ENCODE results near the gene NID2.

Gene NID2

DNA sequence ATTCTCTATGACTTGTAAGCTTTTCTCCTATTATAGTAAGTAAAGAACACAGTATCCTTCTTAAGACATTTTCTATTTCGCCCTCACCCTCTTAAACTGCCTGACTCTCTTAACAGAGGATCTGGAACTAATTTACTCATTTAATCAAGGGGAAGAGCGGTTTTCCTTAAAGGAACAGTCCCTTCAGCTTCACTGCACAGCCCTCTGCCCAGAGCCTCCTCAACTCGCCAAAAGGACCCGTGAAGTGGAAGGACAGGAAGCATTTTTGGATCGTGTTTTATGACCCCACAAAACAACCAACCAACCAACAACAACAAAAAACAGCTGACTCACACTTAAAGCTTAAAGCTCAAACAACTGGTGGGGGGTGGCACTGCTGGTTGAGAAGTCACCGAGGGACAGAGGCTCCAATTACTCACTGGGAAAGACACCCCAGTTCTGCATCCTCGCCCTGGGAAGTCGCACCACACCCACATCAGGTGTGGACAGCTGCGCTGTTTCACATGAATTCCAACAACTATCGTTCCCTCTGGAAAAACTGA, 35.7 kb downstream of the NID2 start:
- ATAC-seq: peak; percentile 89
- TF ChIP-seq TOX (CRISPR knock-in tag; IDR thresholded peaks at IDR 0.05; ENCODE audit: borderline replicate concordance) (no peak), ESRRG (CRISPR knock-in tag; IDR thresholded peaks at IDR 0.05) (no peak), CSDC2 (CRISPR knock-in tag; IDR thresholded peaks at IDR 0.05) (no peak), OSR1 (CRISPR knock-in tag; IDR thresholded peaks at IDR 0.05) (no peak), ZNF8 (CRISPR knock-in tag; IDR thresholded peaks at IDR 0.05) (no peak), GLIS3 (CRISPR knock-in tag; IDR thresholded peaks at IDR 0.05) (no peak), ZNF70 (CRISPR knock-in tag; IDR thresholded peaks at IDR 0.05) (no peak), ISL1 (CRISPR knock-in tag; IDR thresholded peaks at IDR 0.05) (no peak)
- TF ChIP-seq, protein P1, sequence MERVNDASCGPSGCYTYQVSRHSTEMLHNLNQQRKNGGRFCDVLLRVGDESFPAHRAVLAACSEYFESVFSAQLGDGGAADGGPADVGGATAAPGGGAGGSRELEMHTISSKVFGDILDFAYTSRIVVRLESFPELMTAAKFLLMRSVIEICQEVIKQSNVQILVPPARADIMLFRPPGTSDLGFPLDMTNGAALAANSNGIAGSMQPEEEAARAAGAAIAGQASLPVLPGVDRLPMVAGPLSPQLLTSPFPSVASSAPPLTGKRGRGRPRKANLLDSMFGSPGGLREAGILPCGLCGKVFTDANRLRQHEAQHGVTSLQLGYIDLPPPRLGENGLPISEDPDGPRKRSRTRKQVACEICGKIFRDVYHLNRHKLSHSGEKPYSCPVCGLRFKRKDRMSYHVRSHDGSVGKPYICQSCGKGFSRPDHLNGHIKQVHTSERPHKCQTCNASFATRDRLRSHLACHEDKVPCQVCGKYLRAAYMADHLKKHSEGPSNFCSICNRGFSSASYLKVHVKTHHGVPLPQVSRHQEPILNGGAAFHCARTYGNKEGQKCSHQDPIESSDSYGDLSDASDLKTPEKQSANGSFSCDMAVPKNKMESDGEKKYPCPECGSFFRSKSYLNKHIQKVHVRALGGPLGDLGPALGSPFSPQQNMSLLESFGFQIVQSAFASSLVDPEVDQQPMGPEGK (CRISPR knock-in tag; IDR thresholded peaks at IDR 0.05; ENCODE audit: borderline replicate concordance): no peak
- TF ChIP-seq, protein P2, sequence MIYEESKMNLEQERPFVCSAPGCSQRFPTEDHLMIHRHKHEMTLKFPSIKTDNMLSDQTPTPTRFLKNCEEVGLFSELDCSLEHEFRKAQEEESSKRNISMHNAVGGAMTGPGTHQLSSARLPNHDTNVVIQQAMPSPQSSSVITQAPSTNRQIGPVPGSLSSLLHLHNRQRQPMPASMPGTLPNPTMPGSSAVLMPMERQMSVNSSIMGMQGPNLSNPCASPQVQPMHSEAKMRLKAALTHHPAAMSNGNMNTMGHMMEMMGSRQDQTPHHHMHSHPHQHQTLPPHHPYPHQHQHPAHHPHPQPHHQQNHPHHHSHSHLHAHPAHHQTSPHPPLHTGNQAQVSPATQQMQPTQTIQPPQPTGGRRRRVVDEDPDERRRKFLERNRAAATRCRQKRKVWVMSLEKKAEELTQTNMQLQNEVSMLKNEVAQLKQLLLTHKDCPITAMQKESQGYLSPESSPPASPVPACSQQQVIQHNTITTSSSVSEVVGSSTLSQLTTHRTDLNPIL (CRISPR knock-in tag; IDR thresholded peaks at IDR 0.05; ENCODE audit: low read depth): no peak
- TF ChIP-seq, protein P3, sequence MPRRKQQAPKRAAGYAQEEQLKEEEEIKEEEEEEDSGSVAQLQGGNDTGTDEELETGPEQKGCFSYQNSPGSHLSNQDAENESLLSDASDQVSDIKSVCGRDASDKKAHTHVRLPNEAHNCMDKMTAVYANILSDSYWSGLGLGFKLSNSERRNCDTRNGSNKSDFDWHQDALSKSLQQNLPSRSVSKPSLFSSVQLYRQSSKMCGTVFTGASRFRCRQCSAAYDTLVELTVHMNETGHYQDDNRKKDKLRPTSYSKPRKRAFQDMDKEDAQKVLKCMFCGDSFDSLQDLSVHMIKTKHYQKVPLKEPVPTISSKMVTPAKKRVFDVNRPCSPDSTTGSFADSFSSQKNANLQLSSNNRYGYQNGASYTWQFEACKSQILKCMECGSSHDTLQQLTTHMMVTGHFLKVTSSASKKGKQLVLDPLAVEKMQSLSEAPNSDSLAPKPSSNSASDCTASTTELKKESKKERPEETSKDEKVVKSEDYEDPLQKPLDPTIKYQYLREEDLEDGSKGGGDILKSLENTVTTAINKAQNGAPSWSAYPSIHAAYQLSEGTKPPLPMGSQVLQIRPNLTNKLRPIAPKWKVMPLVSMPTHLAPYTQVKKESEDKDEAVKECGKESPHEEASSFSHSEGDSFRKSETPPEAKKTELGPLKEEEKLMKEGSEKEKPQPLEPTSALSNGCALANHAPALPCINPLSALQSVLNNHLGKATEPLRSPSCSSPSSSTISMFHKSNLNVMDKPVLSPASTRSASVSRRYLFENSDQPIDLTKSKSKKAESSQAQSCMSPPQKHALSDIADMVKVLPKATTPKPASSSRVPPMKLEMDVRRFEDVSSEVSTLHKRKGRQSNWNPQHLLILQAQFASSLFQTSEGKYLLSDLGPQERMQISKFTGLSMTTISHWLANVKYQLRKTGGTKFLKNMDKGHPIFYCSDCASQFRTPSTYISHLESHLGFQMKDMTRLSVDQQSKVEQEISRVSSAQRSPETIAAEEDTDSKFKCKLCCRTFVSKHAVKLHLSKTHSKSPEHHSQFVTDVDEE (CRISPR knock-in tag; IDR thresholded peaks at IDR 0.05): no peak

DNA sequence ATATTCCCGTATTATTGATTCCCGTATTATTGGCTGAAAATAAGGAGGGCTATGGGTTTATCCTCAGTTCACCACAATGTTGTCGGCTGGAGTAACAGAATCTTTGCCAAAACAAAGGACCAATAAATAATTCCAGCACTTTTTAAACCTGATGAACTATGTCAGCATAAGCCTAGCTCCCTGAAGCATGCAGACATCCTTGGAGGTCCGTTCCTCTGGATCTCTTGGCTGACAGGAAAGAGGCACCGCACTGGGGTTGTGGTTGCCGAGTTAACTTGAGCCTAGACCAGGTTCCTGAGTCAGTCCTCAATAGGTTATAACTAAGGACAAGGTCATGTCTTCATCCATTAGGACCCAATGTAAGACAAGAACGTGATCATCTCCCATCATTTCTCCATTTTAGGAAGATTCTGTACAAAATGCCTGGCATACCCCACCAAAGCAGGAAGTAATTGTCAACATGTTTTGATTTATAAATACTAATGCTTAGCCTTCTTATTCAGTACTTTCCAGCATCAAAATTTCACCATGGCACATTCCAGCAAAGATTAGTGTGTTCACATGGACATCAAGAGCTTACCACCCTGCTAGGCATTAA, 36.6 kb downstream of the NID2 start:
- peak; percentile 71 for ATAC-seq
- TF ChIP-seq, protein P3 (CRISPR knock-in tag; IDR thresholded peaks at IDR 0.05): no peak
- TF ChIP-seq ZNF8 (CRISPR knock-in tag; IDR thresholded peaks at IDR 0.05): no peak
- no peak for TF ChIP-seq ZFP3 (CRISPR knock-in tag; IDR thresholded peaks at IDR 0.05)
- no peak for TF ChIP-seq ZFP30 (CRISPR knock-in tag; IDR thresholded peaks at IDR 0.05)
- no peak for TF ChIP-seq SNAI2 (CRISPR knock-in tag; IDR thresholded peaks at IDR 0.05)
- TF ChIP-seq ZNF70 (CRISPR knock-in tag; IDR thresholded peaks at IDR 0.05): no peak
- TF ChIP-seq PPARA (CRISPR knock-in tag; IDR thresholded peaks at IDR 0.05; ENCODE audit: borderline replicate concordance): no peak
- no peak for TF ChIP-seq TCF4 (CRISPR knock-in tag; IDR thresholded peaks at IDR 0.05; ENCODE audit: borderline replicate concordance)
- no peak for TF ChIP-seq TOX (CRISPR knock-in tag; IDR thresholded peaks at IDR 0.05; ENCODE audit: borderline replicate concordance)

DNA sequence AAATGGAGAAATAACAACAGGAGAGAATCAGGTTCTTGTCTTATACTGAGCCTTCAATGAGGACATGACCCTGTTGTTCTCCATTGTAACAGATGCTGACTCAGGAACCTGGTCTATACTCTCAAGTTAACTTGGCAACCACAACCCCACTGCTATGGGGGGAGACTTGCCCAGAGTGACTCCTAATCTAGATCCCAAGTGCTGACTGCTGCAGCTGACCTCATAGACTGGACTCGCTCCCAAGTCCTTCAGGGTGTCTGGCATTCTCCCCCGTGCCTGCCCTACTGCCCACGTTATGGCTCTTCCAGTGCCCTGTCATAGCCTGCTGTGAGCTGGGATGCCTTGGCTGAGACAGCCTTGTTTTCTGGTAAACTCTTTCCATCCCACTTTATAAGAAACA, 37.1 kb downstream of the NID2 start:
- peak; percentile 81 for ATAC-seq
- no peak for TF ChIP-seq GLIS3 (CRISPR knock-in tag; IDR thresholded peaks at IDR 0.05)
- TF ChIP-seq CSDC2 (CRISPR knock-in tag; IDR thresholded peaks at IDR 0.05): no peak
- no peak for TF ChIP-seq ZFP3 (CRISPR knock-in tag; IDR thresholded peaks at IDR 0.05)
- TF ChIP-seq ZC3H10 (CRISPR knock-in tag; IDR thresholded peaks at IDR 0.05): no peak
- no peak for TF ChIP-seq ZNF70 (CRISPR knock-in tag; IDR thresholded peaks at IDR 0.05)
- TF ChIP-seq BACH2 (CRISPR knock-in tag; IDR thresholded peaks at IDR 0.05; ENCODE audit: borderline replicate concordance): no peak
- no peak for TF ChIP-seq TCF4 (CRISPR knock-in tag; IDR thresholded peaks at IDR 0.05; ENCODE audit: borderline replicate concordance)
- TF ChIP-seq TOX (CRISPR knock-in tag; IDR thresholded peaks at IDR 0.05; ENCODE audit: borderline replicate concordance): no peak
- TF ChIP-seq ESRRG (CRISPR knock-in tag; IDR thresholded peaks at IDR 0.05): no peak
- TF ChIP-seq, protein P3 (CRISPR knock-in tag; IDR thresholded peaks at IDR 0.05): no peak
- TF ChIP-seq, protein P4, sequence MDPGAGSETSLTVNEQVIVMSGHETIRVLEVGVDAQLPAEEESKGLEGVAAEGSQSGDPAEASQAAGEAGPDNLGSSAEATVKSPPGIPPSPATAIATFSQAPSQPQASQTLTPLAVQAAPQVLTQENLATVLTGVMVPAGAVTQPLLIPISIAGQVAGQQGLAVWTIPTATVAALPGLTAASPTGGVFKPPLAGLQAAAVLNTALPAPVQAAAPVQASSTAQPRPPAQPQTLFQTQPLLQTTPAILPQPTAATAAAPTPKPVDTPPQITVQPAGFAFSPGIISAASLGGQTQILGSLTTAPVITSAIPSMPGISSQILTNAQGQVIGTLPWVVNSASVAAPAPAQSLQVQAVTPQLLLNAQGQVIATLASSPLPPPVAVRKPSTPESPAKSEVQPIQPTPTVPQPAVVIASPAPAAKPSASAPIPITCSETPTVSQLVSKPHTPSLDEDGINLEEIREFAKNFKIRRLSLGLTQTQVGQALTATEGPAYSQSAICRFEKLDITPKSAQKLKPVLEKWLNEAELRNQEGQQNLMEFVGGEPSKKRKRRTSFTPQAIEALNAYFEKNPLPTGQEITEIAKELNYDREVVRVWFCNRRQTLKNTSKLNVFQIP (CRISPR knock-in tag; IDR thresholded peaks at IDR 0.05; ENCODE audit: borderline replicate concordance, low read depth): no peak
- no peak for TF ChIP-seq ISL1 (CRISPR knock-in tag; IDR thresholded peaks at IDR 0.05)
- TF ChIP-seq, protein P1 (CRISPR knock-in tag; IDR thresholded peaks at IDR 0.05; ENCODE audit: borderline replicate concordance): no peak
- no peak for TF ChIP-seq OSR1 (CRISPR knock-in tag; IDR thresholded peaks at IDR 0.05)
